Breast epithelium (tissue), 3 donors: ENCODE measurements around the gene PTPN11.

Source experiments
- POLR2A ChIP-seq: fragments of 450-650 bp; IDR thresholded peaks from one replicate; pipeline ENCODE4 v1.6.1; 2016; ENCODE audit warnings: antibody characterized with exemption, mild to moderate bottlenecking, moderate library complexity
- POLR2AphosphoS5 ChIP-seq, 3 donors: sonication (generic); formaldehyde crosslinking; IDR thresholded peaks; one replicate each; pipeline ENCODE4 v1.6.1; 2017; ENCODE audit warnings: antibody characterized with exemption in 3 of 3
- TF ChIP-seq, protein P1 (sequence below), 3 donors: fragments of 450-650 bp; IDR thresholded peaks; one replicate each; pipeline ENCODE4 v1.5.1; 2016 to 2017; ENCODE audit warnings: antibody characterized with exemption in 3 of 3, mild to moderate bottlenecking in 3 of 3, moderate library complexity in 3 of 3

DNA sequence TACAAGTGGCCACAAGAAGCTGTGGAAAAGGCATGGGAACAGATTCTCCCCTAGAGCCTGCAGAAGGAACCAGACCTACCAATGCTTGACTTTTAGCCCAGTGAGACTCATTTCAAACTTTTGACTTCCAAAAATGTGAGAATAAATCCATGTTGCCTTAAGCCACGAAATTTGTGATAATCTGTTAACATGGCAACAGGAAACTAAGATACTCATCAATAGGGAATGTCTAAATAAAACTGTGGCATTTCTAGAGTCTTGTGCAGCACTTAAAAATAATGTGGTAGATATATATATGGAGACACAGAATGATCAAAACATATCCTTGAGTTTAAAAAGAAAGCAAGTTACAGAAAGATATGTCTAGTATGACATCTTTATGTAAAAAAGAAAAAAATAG, 48.5 kb upstream of the PTPN11 start:
- TF ChIP-seq, protein P1, sequence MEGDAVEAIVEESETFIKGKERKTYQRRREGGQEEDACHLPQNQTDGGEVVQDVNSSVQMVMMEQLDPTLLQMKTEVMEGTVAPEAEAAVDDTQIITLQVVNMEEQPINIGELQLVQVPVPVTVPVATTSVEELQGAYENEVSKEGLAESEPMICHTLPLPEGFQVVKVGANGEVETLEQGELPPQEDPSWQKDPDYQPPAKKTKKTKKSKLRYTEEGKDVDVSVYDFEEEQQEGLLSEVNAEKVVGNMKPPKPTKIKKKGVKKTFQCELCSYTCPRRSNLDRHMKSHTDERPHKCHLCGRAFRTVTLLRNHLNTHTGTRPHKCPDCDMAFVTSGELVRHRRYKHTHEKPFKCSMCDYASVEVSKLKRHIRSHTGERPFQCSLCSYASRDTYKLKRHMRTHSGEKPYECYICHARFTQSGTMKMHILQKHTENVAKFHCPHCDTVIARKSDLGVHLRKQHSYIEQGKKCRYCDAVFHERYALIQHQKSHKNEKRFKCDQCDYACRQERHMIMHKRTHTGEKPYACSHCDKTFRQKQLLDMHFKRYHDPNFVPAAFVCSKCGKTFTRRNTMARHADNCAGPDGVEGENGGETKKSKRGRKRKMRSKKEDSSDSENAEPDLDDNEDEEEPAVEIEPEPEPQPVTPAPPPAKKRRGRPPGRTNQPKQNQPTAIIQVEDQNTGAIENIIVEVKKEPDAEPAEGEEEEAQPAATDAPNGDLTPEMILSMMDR (IDR thresholded peaks at IDR 0.05) = no peak
- TF ChIP-seq POLR2A = no peak
- TF ChIP-seq POLR2AphosphoS5 (IDR thresholded peaks at IDR 0.05) = no peak
